Lung microvascular endothelial cell (primary cell): Measurements from ENCODE around the gene RYR3. TPM values are rescaled to one million over a fixed set of nuclear protein-coding genes. Genes with fewer than 3 reads are reported as not detected.

Experiments used
- DNase-seq, 2 donors: peaks; one replicate each; pipeline versions ENCODE4 v3.0.0 to v3.0.0-alpha.2; 2010; ENCODE audit warnings: low read depth in 2 of 2
- total RNA-seq: library from RNA; depleted of rRNA; stranded (reverse); fragments of >200 nt; gene quantifications from 2 replicates; pipeline ENCODE4 v1.2.1, GENCODE V29; 2014

Gene RYR3
- total RNA-seq, 1 donor from 2014 or later, result not detected

DNA sequence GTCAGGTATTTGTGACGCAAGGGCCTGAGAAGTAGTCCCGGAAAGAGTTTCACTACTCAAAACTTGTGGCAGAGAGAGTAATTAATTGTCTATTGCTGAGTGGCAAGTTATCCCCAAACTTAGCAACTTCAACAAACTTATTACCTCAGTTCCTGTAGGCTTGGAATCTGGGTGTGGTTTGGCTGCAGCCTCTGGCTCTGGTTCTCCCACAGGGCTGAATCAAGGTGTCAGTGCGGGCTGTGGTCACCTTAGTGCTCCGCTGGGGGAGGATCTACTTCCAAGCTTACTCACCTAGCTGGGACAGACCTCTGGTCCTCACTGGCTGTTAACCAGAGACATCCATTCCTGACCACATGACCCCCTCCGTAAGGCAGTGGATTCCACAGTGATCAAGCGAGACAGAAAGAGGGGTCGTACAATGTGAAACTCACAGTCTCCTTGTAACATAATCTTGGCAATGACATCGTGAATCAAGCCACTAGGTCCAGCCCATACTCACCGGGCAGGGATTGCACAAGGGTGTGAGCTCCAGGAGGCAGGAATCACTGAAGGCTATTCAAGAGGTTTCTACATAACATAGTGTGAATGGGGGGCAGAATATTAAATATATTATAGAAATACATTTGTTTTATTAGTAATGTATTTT, 138.3 kb downstream of the RYR3 start:
- DNase-seq, result no peak

DNA sequence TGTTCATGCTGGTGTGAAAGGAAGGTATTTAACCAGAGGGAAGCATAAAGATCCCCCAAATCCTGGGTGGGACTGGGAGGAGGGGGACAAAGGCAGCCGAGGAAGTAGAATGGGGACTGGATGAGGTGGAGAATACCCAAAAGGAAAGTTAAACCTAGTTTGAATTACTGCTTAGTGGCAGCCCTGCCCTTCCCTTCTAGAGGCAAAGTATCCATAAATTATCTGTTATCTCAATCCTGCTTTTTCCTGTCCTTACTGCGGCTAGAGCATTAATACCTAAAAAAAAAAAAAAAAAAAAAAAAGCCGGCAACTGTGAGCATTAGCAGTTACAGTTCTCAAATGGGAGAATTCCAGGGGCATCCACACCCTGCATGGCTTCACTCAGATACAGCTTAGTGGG, 139.0 kb downstream of the RYR3 start:
- DNase-seq, result no peak

GRCh38 chr15:33451385-33451784, 140.6 kb downstream of the RYR3 start:
- DNase-seq, result no peak

GRCh38 chr15:33453761-33454160, 143.0 kb downstream of the RYR3 start:
- peak in 1 of 2 donors; percentile 24 for DNase-seq

GRCh38 chr15:33454346-33454745, 143.6 kb downstream of the RYR3 start:
- DNase-seq, result no peak

DNA sequence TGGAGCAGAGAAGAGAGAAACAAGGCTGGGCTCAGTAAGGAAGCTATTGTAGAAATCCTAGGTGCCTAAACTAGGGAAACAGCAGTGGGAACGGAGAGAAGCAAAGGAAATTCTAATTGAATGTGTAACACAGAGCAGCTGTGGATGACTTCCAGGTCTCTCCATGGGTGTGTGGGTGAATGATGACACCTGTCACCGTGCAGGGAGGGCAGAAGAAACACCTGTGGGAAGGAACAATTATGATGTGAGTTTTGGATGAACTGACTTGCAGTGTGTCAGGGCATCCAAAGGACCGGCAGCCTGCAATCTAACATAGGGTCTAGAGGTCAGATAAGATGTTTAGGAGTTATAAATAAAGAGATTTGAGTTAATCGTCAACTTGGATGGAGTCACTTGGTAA, 144.2 kb downstream of the RYR3 start:
- no peak for DNase-seq

DNA sequence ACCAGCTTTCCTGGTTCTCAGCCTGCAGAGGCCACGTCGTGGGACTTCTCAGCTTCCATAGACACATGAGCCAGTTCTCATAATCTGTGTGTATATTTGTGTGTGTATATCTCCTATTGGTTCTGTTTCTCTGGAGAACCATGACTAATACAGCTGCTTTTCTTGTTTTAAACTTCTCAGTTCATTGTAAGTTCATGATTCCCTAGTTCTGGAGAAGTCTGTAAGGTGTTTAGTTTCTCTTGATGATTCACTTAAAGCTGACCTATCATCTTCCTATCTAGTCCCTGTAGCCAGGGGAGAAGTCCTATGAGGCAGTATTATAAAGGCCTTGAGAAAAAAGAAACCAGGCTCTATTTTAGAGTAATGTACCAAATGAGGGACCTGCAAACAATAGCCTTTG, 147.7 kb downstream of the RYR3 start:
- no peak for DNase-seq

DNA sequence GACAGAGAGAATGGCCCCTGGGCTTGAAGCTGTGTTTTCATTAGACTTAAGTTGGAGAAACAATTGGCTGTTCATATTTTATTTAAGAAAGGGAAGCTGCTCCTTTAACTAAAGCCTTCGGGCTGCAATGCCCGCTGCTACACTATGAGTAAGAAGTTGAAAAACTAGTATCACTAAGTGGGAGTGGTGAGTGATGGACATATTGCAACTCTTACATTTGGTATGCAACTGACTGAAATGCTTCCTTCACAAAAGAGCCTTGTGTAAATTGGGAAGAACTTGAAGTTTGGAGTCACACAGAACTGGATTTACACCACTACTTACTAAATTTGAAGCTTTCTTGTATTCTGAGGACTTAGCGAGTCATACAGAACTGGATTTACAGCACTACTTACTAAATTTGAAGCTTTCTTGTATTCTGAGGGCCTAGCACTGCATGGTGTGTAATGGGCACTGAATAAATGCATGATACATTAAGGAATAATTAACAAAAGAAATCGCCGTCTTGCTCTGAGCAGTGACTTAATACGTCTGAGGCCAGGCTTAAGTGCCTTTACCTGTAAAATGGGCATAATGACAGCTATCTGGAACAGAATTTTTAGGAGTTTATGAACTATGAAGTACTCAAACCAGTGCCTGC, 149.5 kb downstream of the RYR3 start:
- no peak for DNase-seq

DNA sequence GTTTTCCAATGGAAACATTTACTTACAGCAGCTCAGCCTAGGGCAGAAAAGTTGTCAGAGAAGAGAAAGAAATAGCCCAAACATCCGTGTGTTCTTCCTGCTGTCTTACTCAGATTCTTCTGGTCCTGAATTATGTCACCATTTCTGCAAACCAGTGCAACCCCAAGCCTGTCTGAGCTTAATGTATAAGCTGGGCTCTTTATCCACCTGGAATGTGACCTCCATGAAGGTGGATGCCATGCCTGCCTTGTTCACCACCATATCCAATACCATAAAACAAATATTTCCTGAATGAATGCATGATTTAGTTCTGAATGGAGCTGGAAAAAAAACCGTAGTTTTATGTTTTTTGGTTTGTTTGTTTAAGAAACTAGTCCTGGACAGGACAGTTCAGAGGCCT, 150.9 kb downstream of the RYR3 start:
- DNase-seq, result no peak

DNA sequence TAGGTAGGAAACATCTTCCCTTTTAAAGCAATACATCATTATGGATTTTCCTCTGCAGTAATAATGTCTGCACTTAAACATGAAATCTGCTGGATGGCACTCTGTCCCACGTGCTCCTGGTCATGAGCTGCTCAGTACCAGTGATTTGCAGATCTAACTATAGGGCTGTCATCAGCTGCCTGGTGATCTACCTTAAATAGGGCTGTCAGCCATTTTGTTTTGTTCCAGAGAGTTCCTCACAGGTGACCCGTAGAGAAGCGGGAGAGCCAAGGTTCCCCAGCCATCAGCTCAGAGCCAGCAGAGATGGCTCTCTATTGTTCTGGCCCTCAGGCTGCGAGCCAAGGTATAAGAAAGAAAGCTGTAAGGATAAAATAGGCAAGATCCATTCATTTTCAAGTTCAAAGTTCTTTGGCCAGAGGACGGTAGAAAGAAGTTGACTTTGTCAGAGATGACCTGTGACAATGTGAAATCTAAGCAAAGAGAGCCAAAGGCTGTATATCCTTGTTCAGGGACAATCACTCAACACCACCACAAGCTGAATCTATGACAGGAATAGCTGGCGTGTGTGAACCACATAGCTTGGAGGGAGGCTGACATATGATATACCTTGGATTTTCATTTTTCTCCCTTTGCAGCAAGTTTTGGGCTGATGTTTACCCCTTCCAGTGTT, 156.5 kb downstream of the RYR3 start:
- DNase-seq, result no peak

DNA sequence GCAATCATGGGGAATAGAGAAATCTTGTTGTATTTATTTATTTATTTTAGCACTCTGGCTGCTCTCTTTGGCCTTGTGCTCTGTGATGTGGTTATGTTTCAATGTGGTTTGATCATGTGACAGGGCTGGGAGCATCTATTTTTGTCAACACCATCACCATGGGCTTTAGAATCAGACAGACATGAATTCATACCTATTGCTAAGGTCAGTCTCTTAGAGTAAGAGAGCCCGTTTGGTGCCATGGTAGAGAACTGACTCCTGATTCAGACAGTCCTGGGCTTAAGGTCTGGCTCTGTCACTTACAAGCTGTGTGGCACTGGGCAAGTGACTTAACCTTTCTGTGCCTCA, 157.0 kb downstream of the RYR3 start:
- no peak for DNase-seq

DNA sequence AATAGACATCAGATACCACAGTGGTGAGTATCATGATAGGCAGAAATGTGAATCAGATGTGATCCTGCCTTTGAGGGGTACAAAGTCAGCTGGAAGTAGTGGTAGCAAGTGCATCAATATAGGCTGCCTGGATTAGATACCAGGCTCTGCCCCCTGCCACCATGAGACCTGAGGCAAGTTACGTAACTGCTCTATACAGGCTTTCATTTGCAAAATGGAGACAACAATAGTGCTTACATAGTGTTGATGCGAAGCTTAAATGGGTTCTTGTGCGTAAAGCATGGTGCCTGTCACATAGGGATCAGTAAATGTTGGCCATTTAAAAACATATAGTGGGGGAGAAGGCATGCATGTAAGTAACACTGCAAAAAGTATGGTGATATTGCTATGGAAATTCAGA, 158.0 kb downstream of the RYR3 start:
- DNase-seq, result no peak

GRCh38 chr15:33473005-33473404, 162.2 kb downstream of the RYR3 start:
- DNase-seq, result no peak

DNA sequence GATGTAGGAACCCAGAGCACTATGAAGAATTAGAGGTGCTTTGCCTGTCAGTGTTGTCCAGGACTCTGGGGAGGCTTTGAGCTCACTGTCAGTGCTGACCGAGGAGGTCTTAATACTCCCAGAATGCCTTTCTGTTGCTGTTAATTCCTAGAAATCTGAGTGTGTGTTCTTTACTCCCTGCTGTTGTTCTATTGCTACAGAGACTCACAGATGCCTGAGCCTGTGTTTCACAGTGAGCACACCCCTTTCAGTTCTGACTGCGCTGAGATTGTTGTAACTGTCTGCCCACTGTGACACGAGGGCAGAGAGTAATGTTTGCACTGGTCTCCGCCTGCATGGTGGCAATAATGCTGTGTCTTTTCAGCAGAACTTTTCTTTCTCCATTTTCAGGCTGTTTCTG, 162.9 kb downstream of the RYR3 start:
- no peak for DNase-seq

DNA sequence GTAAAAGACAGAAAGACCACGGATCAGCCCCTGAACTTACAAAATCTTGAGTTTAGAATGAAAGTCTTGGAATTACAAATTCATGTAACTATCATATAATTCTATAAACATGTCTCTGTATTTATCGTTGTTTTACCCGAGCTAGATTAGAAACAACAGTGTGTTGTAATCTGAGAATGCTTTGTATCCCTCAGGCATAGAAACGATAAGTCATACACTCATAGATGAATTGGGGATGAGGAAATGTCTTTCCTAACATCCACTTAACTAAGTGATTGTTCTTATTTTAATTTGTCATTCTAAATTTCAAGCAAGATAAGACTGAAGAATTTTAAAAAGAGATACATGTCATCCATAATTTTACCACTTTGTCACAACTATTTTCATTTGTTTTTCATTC, 165.3 kb downstream of the RYR3 start:
- DNase-seq, result no peak

- no peak for DNase-seq
Measured at GRCh38 chr15:33476908-33477307, 166.1 kb downstream of the RYR3 start.

GRCh38 chr15:33489335-33489734, 178.6 kb downstream of the RYR3 start:
- no peak for DNase-seq

- no peak for DNase-seq
Measured at GRCh38 chr15:33490703-33491102, 179.9 kb downstream of the RYR3 start.

DNA sequence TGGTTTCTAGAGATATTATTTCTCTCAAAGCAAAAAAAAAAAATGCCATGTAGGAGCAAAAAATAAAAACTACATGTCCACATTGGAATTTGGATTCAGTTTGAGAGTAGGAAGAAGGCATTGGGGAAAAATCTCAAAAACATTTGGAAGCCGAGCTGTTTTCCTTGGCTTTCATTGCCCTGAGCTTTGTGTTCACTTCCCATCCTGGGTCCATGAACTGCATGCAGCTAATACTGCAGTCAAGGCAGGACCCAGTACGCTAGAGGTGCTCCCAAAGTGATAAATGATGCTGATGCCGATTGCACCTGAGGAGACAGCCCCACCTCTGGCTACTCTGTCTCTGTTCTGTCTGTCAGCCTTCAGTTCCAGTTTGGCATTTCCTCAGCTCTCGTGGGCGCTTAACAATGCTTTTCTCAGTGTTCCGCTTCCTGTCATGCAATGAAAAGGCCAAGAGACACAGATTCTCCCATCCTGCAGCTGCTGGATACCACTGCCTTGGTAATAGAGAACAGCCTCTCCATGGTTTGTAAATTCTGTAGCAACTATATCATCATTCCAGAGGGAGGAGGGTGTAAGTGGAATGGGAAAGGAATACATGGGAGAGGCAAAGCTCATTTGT, 181.8 kb downstream of the RYR3 start:
- no peak for DNase-seq

- no peak for DNase-seq
Measured at GRCh38 chr15:33494306-33494705, 183.5 kb downstream of the RYR3 start.

DNA sequence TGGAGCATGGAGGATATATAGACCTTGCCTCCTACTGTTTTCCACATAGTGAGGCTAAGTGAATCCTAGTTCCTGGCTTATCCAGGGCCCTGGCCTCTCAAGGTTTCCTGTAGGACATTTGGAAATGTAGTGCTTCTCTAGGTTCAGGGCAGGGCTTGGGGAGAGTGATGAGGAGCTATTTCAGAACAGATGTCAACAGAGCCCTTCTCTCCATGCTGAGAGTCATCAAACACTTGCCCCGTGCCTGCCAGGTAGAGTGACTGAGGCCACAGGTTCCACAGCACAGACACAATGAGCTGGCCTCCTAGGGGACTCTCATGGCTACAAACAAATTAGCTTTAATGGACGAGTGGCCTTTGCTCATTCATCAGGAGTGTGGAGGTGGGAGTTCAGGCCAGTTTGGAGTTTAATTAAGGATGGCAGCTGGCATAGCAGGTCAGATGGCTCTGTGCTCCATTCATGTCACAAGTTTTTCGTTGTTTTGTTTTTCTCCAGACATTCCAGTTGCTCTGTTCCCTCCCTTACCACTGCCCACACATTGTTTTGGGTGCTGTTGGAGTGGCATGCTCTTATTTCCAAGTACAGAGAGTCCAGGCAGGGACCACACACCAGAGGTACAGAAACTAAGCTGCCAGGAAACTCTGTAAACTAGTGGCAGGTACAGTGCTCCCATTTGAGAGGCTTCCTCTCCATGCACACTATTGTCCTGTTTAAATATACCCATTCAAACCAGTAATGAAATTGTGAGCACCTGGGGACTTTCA, 189.8 kb downstream of the RYR3 start:
- no peak for DNase-seq

- DNase-seq, result no peak
Measured at GRCh38 chr15:33503681-33504080, 192.9 kb downstream of the RYR3 start.
